CD4-positive, alpha-beta T cell (primary cell): ENCODE results near the gene IRF7. TPM values are rescaled to one million over a fixed set of nuclear protein-coding genes. Genes with fewer than 3 reads are reported as not detected.

Experiments
- ATAC-seq: fragments of 200-7000 bp; cut with Tn5 transposase; one replicate; pipeline ENCODE4 v1.10.0; 2022; ENCODE audit warnings: mild to moderate bottlenecking; ENCODE audit not compliant: poor library complexity
- CTCF ChIA-PET: fragments of 350-600 bp; sonication (Branson Sonifier 250); formaldehyde crosslinking; loops from one replicate; lab custom pipeline; 2021; ENCODE audit warnings: antibody characterized with exemption, inconsistent platforms; lab: Charles Lee
- POLR2A ChIA-PET: fragments of 350-600 bp; sonication (Branson Sonifier 250); formaldehyde crosslinking; loops from one replicate; lab custom pipeline; 2021; ENCODE audit warnings: antibody characterized with exemption, inconsistent platforms; lab: Charles Lee
- DNase-seq, 14 experiments: peaks; one replicate each; pipeline ENCODE4 v3.0.0-alpha.2; 2013 to 2020; ENCODE audit warnings: mixed read lengths in 2 of 14
- H3K27ac ChIP-seq, 2 donors: one replicate each; pipeline versions ENCODE4 v1.5.1 to v1.7.0; 2013; ENCODE audit warnings: low read length in 2 of 2, low read depth in 1 of 2, mild to moderate bottlenecking in 1 of 2
- H3K27me3 ChIP-seq, 2 experiments: 1 replicate in 1 of 2; 2 replicates in 1 of 2; pipeline versions ENCODE4 v1.6.1 to v1.7.0; 2013; ENCODE audit warnings: low read length in 2 of 2, control low read depth in 1 of 2, mild to moderate bottlenecking in 1 of 2, moderate library complexity in 1 of 2; ENCODE audit not compliant: insufficient read depth in 2 of 2, control insufficient read depth in 1 of 2
- H3K36me3 ChIP-seq: one replicate; pipeline ENCODE4 v1.6.1; 2013; ENCODE audit warnings: low read length, control low read depth; ENCODE audit not compliant: insufficient read depth
- H3K4me1 ChIP-seq: one replicate; pipeline ENCODE4 v1.6.1; 2013; ENCODE audit warnings: low read length, control low read depth; ENCODE audit not compliant: insufficient read depth
- H3K4me3 ChIP-seq: one replicate; pipeline ENCODE4 v1.5.1; 2013; ENCODE audit warnings: mild to moderate bottlenecking, low read length, moderate library complexity
- H3K9me3 ChIP-seq, 2 experiments: 1 replicate in 1 of 2; 2 replicates in 1 of 2; pipeline versions ENCODE4 v1.6.1 to v1.7.0; 2013; ENCODE audit warnings: low read length in 2 of 2, mild to moderate bottlenecking in 2 of 2, control low read depth in 1 of 2, moderate library complexity in 1 of 2; ENCODE audit not compliant: control insufficient read depth in 1 of 2, insufficient read depth in 1 of 2
- H3K27ac Mint-ChIP-seq: one replicate; pipeline ENCODE4 v1.8.0; 2020; ENCODE audit warnings: mixed read lengths
- H3K27me3 Mint-ChIP-seq: one replicate; pipeline ENCODE4 v1.8.0; 2021; ENCODE audit warnings: mixed read lengths
- H3K36me3 Mint-ChIP-seq: one replicate; pipeline ENCODE4 v1.8.0; 2021; ENCODE audit warnings: low read depth, mixed read lengths
- H3K4me1 Mint-ChIP-seq: one replicate; pipeline ENCODE4 v1.8.0; 2021; ENCODE audit warnings: low read depth, mixed read lengths
- H3K4me3 Mint-ChIP-seq: one replicate; pipeline ENCODE4 v1.8.0; 2020; ENCODE audit warnings: mild to moderate bottlenecking, mixed read lengths
- H3K9me3 Mint-ChIP-seq: one replicate; pipeline ENCODE4 v1.8.0; 2020; ENCODE audit warnings: mixed read lengths
- CTCF ChIP-seq: fragments of 200-600 bp; IDR thresholded peaks from one replicate; pipeline ENCODE4 v1.8.0; 2022; ENCODE audit warnings: antibody characterized with exemption, mild to moderate bottlenecking
- intact Hi-C, 2 experiments: fragments of 100-400 bp; cut with DNase I in 1 of 2; cut with micrococcal nuclease in 1 of 2; formaldehyde crosslinking; loops; one replicate each; pipeline versions ENCODE4 v1.15.1 to v1.9.0; 2023 to 2025; cut with DNase I, micrococcal nuclease
- total RNA-seq, 174 experiments: library from RNA in 2 of 174; stranded (reverse) in 2 of 174; gene quantifications; one replicate each; pipeline ENCODE4 v1.2.3 and lab custom pipeline; 2021 to 2026

The IRF7 gene
- total RNA-seq, 2 experiments from 2014 or later, result 36.5 to 37.7 TPM

DNA sequence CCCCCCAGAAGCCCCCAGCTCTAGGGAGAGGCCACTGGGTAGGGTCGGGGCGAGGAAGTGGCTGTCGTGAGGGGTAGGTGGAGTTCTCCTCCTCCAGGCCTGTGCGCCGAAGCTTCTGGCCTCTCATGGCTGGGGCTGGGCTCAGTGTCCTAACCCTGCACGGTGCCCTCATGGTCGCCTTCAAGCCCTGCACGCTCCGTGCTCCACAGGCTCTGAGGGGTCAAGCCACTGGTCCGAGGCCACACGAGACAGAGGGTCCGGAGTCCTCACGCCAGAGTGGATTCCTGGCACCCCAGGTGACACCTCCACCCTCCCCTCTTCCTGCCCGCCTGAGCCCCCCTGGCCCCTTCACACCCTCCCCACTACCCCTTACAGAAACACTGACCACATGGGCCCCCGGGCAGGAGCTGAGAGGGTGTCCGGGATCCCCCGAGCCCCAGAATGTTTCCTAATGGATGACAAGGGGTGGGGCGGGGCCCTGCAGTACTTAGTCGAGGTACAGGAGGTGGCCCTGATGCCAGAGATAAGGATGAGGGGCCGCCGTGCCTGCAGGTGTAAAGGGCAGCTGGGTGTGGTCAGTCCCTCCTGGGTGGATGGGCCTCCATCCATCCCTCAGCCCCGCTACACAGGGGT is 10.0 kb upstream of the IRF7 start:
- CTCF ChIA-PET, result no interaction called here

GRCh38 chr11:624705-625635 is 9.2 kb upstream of the IRF7 start, which contains the start of gene CDHR5:
Gene CDHR5 (minus strand): TSS chr11:624955. CDS start chr11:624902, 53 bp downstream.
- H3K9me3 Mint-ChIP-seq, result no peaks in the 10 kb centered on the region
- H3K27ac Mint-ChIP-seq, result no peak within 1 kb of the TSS
- no peaks in the 10 kb centered on the region for H3K36me3 Mint-ChIP-seq
- Histone ChIP-seq H3K4me1 (peaks cover 22% of the 10 kb centered on the region), H3K27me3 (peaks cover 19 to 25% of the 10 kb centered on the region in 2 experiments), H3K27ac (no peak within 1 kb of the TSS), H3K36me3 (no peaks in the 10 kb centered on the region), H3K4me3 (no peak within 1 kb of the TSS), H3K9me3 (peaks cover 0 to 19% of the 10 kb centered on the region in 2 experiments)
- peaks cover 28% of the 10 kb centered on the region for H3K27me3 Mint-ChIP-seq
- ATAC-seq (no peak), DNase-seq (peak in 1 of 14 experiments; percentile 26)
- ChIA-PET POLR2A (no interaction called here), CTCF (no interaction called here)
- peaks cover 16% of the 10 kb centered on the region for H3K4me1 Mint-ChIP-seq
- intact Hi-C loops, result no loop called here
- TF ChIP-seq CTCF, result no peak
- H3K4me3 Mint-ChIP-seq, result no peak within 1 kb of the TSS

More for the DNA sequence above, 10.0 kb upstream of the IRF7 start:
- Histone ChIP-seq H3K9me3 (peaks cover 0 to 19% of the 10 kb centered on the region in 2 experiments), H3K27me3 (peaks cover 19 to 25% of the 10 kb centered on the region in 2 experiments), H3K36me3 (no peaks in the 10 kb centered on the region), H3K4me3 (no peak overlapping the region), H3K27ac (no peak overlapping the region), H3K4me1 (peaks cover 22% of the 10 kb centered on the region)
- H3K36me3 Mint-ChIP-seq, result no peaks in the 10 kb centered on the region
- TF ChIP-seq CTCF, result no peak
- no peak overlapping the region for H3K4me3 Mint-ChIP-seq
- DNase-seq (peak in 1 of 14 experiments; percentile 30), ATAC-seq (no peak)
- peaks cover 16% of the 10 kb centered on the region for H3K4me1 Mint-ChIP-seq
- H3K27ac Mint-ChIP-seq, result no peak overlapping the region
- H3K9me3 Mint-ChIP-seq, result no peaks in the 10 kb centered on the region
- peaks cover 28% of the 10 kb centered on the region for H3K27me3 Mint-ChIP-seq
- POLR2A ChIA-PET, result no interaction called here
- intact Hi-C loops, result no loop called here

DNA sequence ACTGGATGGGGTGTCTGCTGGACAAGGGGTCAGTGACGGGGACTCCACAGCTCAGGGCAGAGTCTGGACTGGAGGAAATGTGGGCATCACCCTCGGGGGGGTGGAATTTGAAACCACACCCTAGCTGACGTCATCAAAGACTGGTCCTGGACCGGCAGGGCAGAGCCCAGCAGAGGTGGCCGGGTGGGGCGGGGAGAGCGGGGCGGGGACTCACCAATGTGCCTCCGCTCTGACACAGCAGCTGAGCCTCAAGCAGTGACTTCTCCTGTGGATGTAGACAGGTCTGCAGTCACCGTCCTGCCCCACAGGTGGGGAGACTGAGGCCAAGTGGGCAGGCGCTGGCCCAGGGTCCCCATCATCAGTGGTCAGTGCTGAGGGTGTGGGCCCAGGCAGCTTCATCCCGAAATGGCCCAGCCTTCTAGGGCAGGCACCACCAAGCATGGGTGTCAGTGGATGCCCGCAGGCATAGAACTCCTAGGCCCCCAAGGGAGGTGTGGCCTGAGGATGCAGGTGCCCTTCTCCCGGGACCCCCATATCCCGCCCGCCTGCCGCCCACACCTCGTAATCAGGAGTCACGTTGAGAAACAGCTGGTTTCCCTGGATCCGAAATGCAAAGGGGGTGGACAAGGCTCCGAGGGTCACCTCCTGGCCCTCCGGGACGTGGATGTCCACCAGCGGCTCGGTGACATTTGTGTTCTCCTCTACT is 8.4 kb upstream of the IRF7 start:
- Histone ChIP-seq H3K27me3 (peaks cover 19 to 25% of the 10 kb centered on the region in 2 experiments), H3K4me3 (no peak overlapping the region), H3K9me3 (peaks cover 0 to 19% of the 10 kb centered on the region in 2 experiments), H3K27ac (no peak overlapping the region), H3K36me3 (no peaks in the 10 kb centered on the region), H3K4me1 (peaks cover 21% of the 10 kb centered on the region)
- Mint-ChIP-seq H3K27me3 (peaks cover 23% of the 10 kb centered on the region), H3K4me3 (no peak overlapping the region), H3K4me1 (peaks cover 11% of the 10 kb centered on the region), H3K36me3 (no peaks in the 10 kb centered on the region), H3K27ac (no peak overlapping the region), H3K9me3 (no peaks in the 10 kb centered on the region)
- intact Hi-C loops, result no loop called here
- ChIA-PET POLR2A (no interaction called here), CTCF (no interaction called here)
- peak in 1 of 14 experiments; percentile 30 for DNase-seq
- TF ChIP-seq CTCF, result no peak
- no peak for ATAC-seq
